ENCODE results near the gene FER.

DNA sequence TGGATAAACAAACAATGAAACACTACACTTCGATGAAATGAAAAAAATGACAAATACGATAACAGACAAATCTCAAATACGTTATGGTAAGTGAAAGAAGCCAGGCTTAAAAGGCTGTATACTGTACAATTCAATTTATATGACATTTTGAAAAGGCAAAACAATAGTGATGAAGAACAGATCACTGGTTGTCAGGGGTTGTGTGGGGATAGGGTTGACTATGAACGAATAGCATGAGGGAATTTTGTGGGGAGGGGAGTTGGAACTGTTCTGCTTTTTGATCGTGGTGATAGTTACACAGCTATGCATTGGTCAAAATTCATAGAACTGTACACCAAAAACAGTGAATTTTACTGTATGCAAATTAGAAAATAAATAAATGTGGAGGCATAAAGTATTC lies 7.8 kb upstream of the FER start:
- TF ChIP-seq, protein P1, sequence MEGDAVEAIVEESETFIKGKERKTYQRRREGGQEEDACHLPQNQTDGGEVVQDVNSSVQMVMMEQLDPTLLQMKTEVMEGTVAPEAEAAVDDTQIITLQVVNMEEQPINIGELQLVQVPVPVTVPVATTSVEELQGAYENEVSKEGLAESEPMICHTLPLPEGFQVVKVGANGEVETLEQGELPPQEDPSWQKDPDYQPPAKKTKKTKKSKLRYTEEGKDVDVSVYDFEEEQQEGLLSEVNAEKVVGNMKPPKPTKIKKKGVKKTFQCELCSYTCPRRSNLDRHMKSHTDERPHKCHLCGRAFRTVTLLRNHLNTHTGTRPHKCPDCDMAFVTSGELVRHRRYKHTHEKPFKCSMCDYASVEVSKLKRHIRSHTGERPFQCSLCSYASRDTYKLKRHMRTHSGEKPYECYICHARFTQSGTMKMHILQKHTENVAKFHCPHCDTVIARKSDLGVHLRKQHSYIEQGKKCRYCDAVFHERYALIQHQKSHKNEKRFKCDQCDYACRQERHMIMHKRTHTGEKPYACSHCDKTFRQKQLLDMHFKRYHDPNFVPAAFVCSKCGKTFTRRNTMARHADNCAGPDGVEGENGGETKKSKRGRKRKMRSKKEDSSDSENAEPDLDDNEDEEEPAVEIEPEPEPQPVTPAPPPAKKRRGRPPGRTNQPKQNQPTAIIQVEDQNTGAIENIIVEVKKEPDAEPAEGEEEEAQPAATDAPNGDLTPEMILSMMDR (optimal IDR thresholded peaks at IDR 0.05 in 1 of 3, IDR thresholded peaks at IDR 0.05 in 1 of 3, conservative IDR thresholded peaks at IDR 0.05 in 1 of 3; ENCODE audit: extremely low read depth in 1 of 3, insufficient read depth in 2 of 3, low read length in 3 of 3), result no peak
- TF ChIP-seq EZH2 (IDR thresholded peaks at IDR 0.05; ENCODE audit: low read length), result no peak

Measured in keratinocyte (primary cell).